ENCODE results near the gene CARMIL1.

Gene CARMIL1

GRCh38 chr6:25655723-25656122, 376.5 kb downstream of the CARMIL1 start:
- ATAC-seq = no peak
- no peak for TF ChIP-seq RARB (CRISPR knock-in tag; IDR thresholded peaks at IDR 0.05)
- TF ChIP-seq PATZ1 (CRISPR knock-in tag; IDR thresholded peaks at IDR 0.05; ENCODE audit: borderline replicate concordance) = no peak
- TF ChIP-seq TSHZ2 (CRISPR knock-in tag; IDR thresholded peaks at IDR 0.05) = no peak
- no peak for TF ChIP-seq PPARA (CRISPR knock-in tag; IDR thresholded peaks at IDR 0.05; ENCODE audit: borderline replicate concordance)
- no peak for TF ChIP-seq GLIS3 (CRISPR knock-in tag; IDR thresholded peaks at IDR 0.05)
- no peak for TF ChIP-seq ESRRG (CRISPR knock-in tag; IDR thresholded peaks at IDR 0.05)
- TF ChIP-seq ZNF8 (CRISPR knock-in tag; IDR thresholded peaks at IDR 0.05) = no peak
- no peak for TF ChIP-seq POU6F1 (CRISPR knock-in tag; IDR thresholded peaks at IDR 0.05; ENCODE audit: borderline replicate concordance, low read depth)

GRCh38 chr6:25659633-25660368, 380.6 kb downstream of the CARMIL1 start:
- ATAC-seq = no peak

More at GRCh38 chr6:25659633-25660368, 380.6 kb downstream of the CARMIL1 start:
- TF ChIP-seq RARB (CRISPR knock-in tag; IDR thresholded peaks at IDR 0.05) (no peak), PATZ1 (CRISPR knock-in tag; IDR thresholded peaks at IDR 0.05; ENCODE audit: borderline replicate concordance) (no peak), GLIS3 (CRISPR knock-in tag; IDR thresholded peaks at IDR 0.05) (no peak), CREB5 (CRISPR knock-in tag; IDR thresholded peaks at IDR 0.05; ENCODE audit: low read depth) (no peak), TCF4 (CRISPR knock-in tag; IDR thresholded peaks at IDR 0.05; ENCODE audit: borderline replicate concordance) (no peak), ZC3H10 (CRISPR knock-in tag; IDR thresholded peaks at IDR 0.05) (no peak), ISL1 (CRISPR knock-in tag; IDR thresholded peaks at IDR 0.05) (no peak), POU6F1 (CRISPR knock-in tag; IDR thresholded peaks at IDR 0.05; ENCODE audit: borderline replicate concordance, low read depth) (no peak), ESRRG (CRISPR knock-in tag; IDR thresholded peaks at IDR 0.05) (no peak), ZNF8 (CRISPR knock-in tag; IDR thresholded peaks at IDR 0.05) (no peak), CSDC2 (CRISPR knock-in tag; IDR thresholded peaks at IDR 0.05) (no peak), ZNF70 (CRISPR knock-in tag; IDR thresholded peaks at IDR 0.05) (no peak), ZFP3 (CRISPR knock-in tag; IDR thresholded peaks at IDR 0.05) (no peak), CSRNP3 (CRISPR knock-in tag; IDR thresholded peaks at IDR 0.05) (no peak)
